Urothelium cell line (cell line): ENCODE results near the gene CALHM2.

Experiments used
- DNase-seq: peaks from one replicate; pipeline ENCODE4 v3.0.0; 2011; ENCODE audit warnings: low spot score, mixed read lengths
- FAIRE-seq: peaks from 2 replicates; lab custom pipeline; 2011; peaks lifted over from hg19 to GRCh38; lab: Jason Lieb, UNC

The CALHM2 gene

GRCh38 chr10:103451091-103451813, 918 bp downstream of the CALHM2 start:
- FAIRE-seq: no peak
- peak; percentile 29 for DNase-seq

- no peak for FAIRE-seq
- DNase-seq: no peak
Observed at GRCh38 chr10:103450201-103450695, 1.9 kb downstream of the CALHM2 start.

- DNase-seq (no peak), FAIRE-seq (no peak)
Observed at GRCh38 chr10:103449208-103450144, 2.7 kb downstream of the CALHM2 start.

GRCh38 chr10:103448746-103449145, 3.4 kb downstream of the CALHM2 start:
- FAIRE-seq (no peak), DNase-seq (no peak)

GRCh38 chr10:103447187-103447586, 5.0 kb downstream of the CALHM2 start:
- DNase-seq (no peak), FAIRE-seq (no peak)

- FAIRE-seq (no peak), DNase-seq (no peak)
Observed at GRCh38 chr10:103445767-103446567, 6.2 kb downstream of the CALHM2 start.

GRCh38 chr10:103445366-103445765, 6.8 kb downstream of the CALHM2 start:
- FAIRE-seq (no peak), DNase-seq (no peak)

- FAIRE-seq (no peak), DNase-seq (no peak)
Observed at GRCh38 chr10:103444478-103444877, 7.7 kb downstream of the CALHM2 start.

- no peak for DNase-seq
- peak; percentile 20 for FAIRE-seq
Observed at GRCh38 chr10:103443475-103444185, 8.5 kb downstream of the CALHM2 start.

GRCh38 chr10:103442031-103442461, 10.1 kb downstream of the CALHM2 start:
- DNase-seq (no peak), FAIRE-seq (peak; percentile 35)

- FAIRE-seq (no peak), DNase-seq (no peak)
Observed at GRCh38 chr10:103441611-103442010, 10.6 kb downstream of the CALHM2 start.

- no peak for DNase-seq
- no peak for FAIRE-seq
Observed at GRCh38 chr10:103441206-103441605, 11.0 kb downstream of the CALHM2 start.

- DNase-seq (no peak), FAIRE-seq (no peak)
Observed at GRCh38 chr10:103440416-103440815, 11.8 kb downstream of the CALHM2 start.

- no peak for FAIRE-seq
Observed at GRCh38 chr10:103439776-103440175, 12.4 kb downstream of the CALHM2 start.

GRCh38 chr10:103433858-103434257, 18.3 kb downstream of the CALHM2 start:
- FAIRE-seq (no peak), DNase-seq (no peak)

More at GRCh38 chr10:103439776-103440175, 12.4 kb downstream of the CALHM2 start:
- DNase-seq: no peak

- DNase-seq (no peak), FAIRE-seq (no peak)
Observed at GRCh38 chr10:103431902-103432301, 20.3 kb downstream of the CALHM2 start.

GRCh38 chr10:103429647-103430046, 22.5 kb downstream of the CALHM2 start:
- FAIRE-seq: no peak
- DNase-seq: no peak

GRCh38 chr10:103428989-103429643, 23.1 kb downstream of the CALHM2 start:
- no peak for DNase-seq
- no peak for FAIRE-seq

- FAIRE-seq (no peak), DNase-seq (no peak)
Observed at GRCh38 chr10:103427866-103428265, 24.3 kb downstream of the CALHM2 start.

- DNase-seq (no peak), FAIRE-seq (no peak)
Observed at GRCh38 chr10:103423748-103424147, 28.4 kb downstream of the CALHM2 start.
